ENCODE measurements around the gene FRMD5.
"Not testable (repeated sequence)": the region's sequence is repeated elsewhere in the genome, so short reads cannot be mapped to it uniquely, and the experiment has no call there.

Gene FRMD5

DNA sequence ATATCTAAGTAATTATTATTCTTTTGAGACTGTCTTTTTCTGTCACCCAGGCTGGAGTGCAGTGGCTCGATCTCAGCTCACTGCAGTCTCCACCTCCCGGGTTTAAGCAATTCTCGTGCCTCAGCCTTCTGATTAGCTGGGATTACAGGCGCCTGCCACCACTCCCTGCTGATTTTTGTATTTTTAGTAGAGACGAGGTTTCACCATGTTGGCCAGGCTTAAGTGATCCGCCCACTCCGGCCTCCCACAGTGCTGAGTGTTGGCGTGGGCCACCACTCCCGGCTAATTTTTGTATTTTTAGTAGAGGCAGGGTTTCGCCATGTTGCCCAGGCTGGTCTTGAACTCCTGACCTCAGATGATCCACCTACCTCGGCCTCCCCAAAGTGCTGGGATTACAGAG is 369.8 kb downstream of the FRMD5 start:
- DNase-seq = not testable (repeated sequence)

DNA sequence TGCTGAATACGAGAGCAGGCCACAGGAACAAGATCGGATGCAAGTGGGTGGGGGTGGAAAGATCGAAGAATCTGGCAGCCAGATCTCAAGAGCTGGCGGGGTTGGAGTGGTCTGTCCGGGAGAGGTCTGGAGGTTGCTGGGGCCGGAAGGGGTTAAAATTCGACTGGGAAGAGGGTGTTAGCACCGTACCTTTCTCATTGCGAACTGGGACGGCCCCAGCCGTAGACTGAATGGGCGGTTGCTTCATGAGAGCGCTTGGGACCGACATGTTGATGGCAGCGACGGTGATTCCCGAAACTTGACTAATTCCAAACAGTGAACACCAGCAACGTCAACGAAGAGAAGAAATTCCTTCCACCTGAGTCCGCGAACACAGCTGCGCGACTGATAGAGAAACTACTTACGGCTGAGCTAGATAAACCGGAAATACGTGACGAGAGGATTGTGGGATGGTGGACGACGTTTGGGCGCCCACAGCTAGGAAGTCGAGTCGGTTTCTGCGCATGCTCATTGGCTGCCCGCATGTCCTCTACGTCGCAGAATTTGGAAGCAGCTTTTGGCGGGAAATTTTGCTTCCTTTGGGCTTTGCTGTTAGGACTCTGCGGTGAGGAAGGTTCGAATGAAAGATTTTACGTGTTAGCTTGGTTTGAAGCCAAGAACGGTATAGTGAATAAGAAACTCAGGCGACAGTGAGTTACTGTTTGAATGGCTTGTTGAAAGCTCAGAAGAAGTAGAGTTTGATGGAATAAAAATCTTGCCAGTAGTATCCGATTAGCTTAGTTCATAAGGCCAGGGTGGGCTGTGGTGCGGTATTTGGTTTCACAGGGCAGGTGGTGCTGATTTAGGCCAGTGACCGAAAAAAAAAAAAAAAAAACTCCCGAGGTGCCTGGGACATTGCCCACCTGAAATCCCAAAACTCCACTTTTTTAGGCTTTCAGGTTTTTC is 370.5 kb downstream of the FRMD5 start, which contains the start of gene MFAP1:
TSS of gene MFAP1 (minus strand) at position 389 of the 945 bp plus-strand sequence. CDS start at position 268, 121 bp downstream.
- peak; percentile 81 for DNase-seq

DNA sequence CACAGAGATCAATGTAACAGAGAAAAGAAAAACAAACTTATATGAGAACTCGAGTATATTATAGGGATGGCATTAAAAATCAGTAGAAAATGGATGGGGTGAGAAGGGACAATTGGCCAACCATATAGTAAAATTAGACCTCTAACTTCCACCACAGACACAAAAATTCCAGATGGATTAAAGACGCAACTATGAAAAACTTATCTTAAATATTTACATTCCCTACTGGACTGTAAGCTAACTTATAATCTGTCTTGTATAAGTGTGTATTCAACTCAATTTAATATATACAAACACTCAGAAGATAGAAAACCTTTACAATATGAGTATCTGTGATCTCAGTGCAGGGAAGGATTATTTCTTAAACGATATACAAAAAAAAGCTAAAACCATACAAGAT is 373.6 kb downstream of the FRMD5 start:
- no peak for DNase-seq
